Fibroblast of the conjunctiva (primary cell): ENCODE measurements around the gene SULT1A1.

Experiments
- DNase-seq: peaks from one replicate; pipeline ENCODE4 v3.0.0-alpha.2; 2010; ENCODE audit warnings: low read depth

SULT1A1 gene

DNA sequence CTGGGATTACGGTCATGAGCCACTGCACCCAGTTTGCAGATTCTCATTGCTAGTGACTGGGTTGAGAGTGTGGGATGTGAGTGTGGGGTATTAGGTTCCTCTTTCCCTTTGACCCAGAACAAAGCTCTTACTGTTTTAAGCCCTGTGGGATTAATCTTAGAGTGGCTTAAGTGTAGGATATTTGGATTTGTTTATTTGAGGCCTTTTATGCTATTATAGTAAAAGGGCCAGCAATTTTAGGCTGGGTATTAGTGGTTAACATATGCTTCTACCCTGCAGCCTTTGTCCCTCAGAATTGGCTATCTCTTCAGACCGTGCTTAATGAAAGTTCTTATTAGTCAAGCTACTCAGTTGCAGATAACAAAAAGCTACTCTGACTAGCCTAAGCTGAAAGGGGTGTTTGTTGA lies 52.9 kb downstream of the SULT1A1 start:
- no peak for DNase-seq

DNA sequence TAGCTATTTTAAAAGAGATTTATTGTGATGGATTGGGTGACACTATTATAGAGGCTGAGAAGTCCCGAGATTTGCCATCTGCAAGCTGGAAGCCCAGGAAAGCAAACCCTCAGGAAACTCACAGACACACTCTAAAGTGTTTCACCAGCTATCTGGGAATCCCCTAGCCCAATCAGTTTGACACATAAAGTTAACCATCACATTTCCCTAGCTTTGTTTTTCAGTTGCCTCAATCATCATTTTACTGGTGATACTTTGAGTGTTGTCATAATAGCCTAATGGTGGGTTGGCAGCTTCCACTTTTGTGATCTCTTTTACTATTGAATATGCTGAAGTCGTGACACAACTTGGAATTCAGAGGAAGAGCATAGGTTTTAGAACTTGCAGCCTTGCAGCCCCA lies 54.3 kb downstream of the SULT1A1 start:
- no peak for DNase-seq
